HepG2 (cell line): ENCODE measurements around the gene SUDS3. TPM values are rescaled to one million over a fixed set of nuclear protein-coding genes. Genes with fewer than 3 reads are reported as not detected.

ENCODE experiments used
- AKAP8 ChIP-seq: sonication (generic); formaldehyde crosslinking; IDR thresholded peaks from 2 replicates; pipeline ENCODE4 v1.5.1; 2020; ENCODE audit warnings: mild to moderate bottlenecking, missing genetic modification reagents
- CREM ChIP-seq, 2 experiments: sonication (generic) in 1 of 2; formaldehyde crosslinking in 1 of 2; IDR thresholded peaks; 2 replicates each; pipeline versions ENCODE4 v1.4.0 to v1.6.1; 2016 to 2020; ENCODE audit warnings: antibody characterized with exemption in 1 of 2, mild to moderate bottlenecking in 1 of 2, missing genetic modification reagents in 1 of 2
- ETV6 ChIP-seq: sonication (generic); formaldehyde crosslinking; conservative IDR thresholded peaks from 2 replicates; pipeline ENCODE4 v1.4.0; 2020; ENCODE audit warnings: missing genetic modification reagents
- HDAC1 ChIP-seq: sonication (generic); formaldehyde crosslinking; IDR thresholded peaks from 2 replicates; pipeline ENCODE4 v1.5.1; 2020; ENCODE audit warnings: mild to moderate bottlenecking, missing genetic modification reagents
- HOXA3 ChIP-seq: sonication (generic); formaldehyde crosslinking; IDR thresholded peaks from 2 replicates; pipeline ENCODE4 v1.5.0; 2020; ENCODE audit warnings: missing genetic modification reagents
- JUNB ChIP-seq: sonication (generic); formaldehyde crosslinking; IDR thresholded peaks from 2 replicates; pipeline ENCODE4 v1.8.0; 2022; ENCODE audit warnings: missing genetic modification reagents, mild to moderate bottlenecking, borderline replicate concordance
- MED8 ChIP-seq: sonication (generic); formaldehyde crosslinking; IDR thresholded peaks from 2 replicates; pipeline ENCODE4 v1.8.1; 2023; ENCODE audit warnings: mild to moderate bottlenecking, missing genetic modification reagents; ENCODE audit not compliant: insufficient replicate concordance
- PHF5A ChIP-seq: IDR thresholded peaks from one replicate; pipeline ENCODE4 v1.6.1; 2018; ENCODE audit warnings: low read depth, missing genetic modification reagents; ENCODE audit not compliant: unreplicated experiment
- POLR2A ChIP-seq, 2 experiments: IDR thresholded peaks; 2 replicates each; pipeline ENCODE4 v1.6.1; 2011; ENCODE audit warnings: low read depth in 2 of 2, low read length in 2 of 2, mild to moderate bottlenecking in 1 of 2, moderate library complexity in 1 of 2; ENCODE audit not compliant: insufficient read depth in 1 of 2
- PPARG ChIP-seq: conservative IDR thresholded peaks from 2 replicates; pipeline ENCODE4 v1.6.1; 2016; ENCODE audit warnings: missing biosample characterization, missing genetic modification reagents
- PRPF4 ChIP-seq: fragments of 200-400 bp; formaldehyde crosslinking; IDR thresholded peaks from 2 replicates; pipeline ENCODE4 v1.6.1; 2016; ENCODE audit warnings: low read length, low read depth; ENCODE audit not compliant: poor library complexity, severe bottlenecking
- RARA ChIP-seq: IDR thresholded peaks from 2 replicates; pipeline ENCODE4 v1.6.1; 2016; ENCODE audit warnings: missing genetic modification reagents, missing compliant biosample characterization
- RXRB ChIP-seq: IDR thresholded peaks from 2 replicates; pipeline ENCODE4 v1.6.1; 2016; ENCODE audit warnings: borderline replicate concordance, missing genetic modification reagents, missing compliant biosample characterization
- SOX5 ChIP-seq: IDR thresholded peaks from 2 replicates; pipeline ENCODE4 v1.6.1; 2016; ENCODE audit warnings: borderline replicate concordance
- SRF ChIP-seq: IDR thresholded peaks from 2 replicates; pipeline ENCODE4 v1.6.1; 2011; ENCODE audit warnings: mild to moderate bottlenecking, low read depth, low read length, moderate library complexity
- YEATS2 ChIP-seq: sonication (generic); formaldehyde crosslinking; IDR thresholded peaks from 2 replicates; pipeline ENCODE4 v1.4.0; 2020; ENCODE audit warnings: missing genetic modification reagents, borderline replicate concordance
- ZNF557 ChIP-seq: sonication (generic); formaldehyde crosslinking; IDR thresholded peaks from 2 replicates; pipeline ENCODE4 v1.4.0; 2020; ENCODE audit warnings: missing genetic modification reagents
- ZNF709 ChIP-seq: sonication (generic); formaldehyde crosslinking; IDR thresholded peaks from 2 replicates; pipeline ENCODE4 v1.5.0; 2020; ENCODE audit warnings: mild to moderate bottlenecking, missing genetic modification reagents
- ZNF724P ChIP-seq: sonication (generic); formaldehyde crosslinking; IDR thresholded peaks from 2 replicates; pipeline ENCODE4 v1.8.0; 2022; ENCODE audit warnings: missing genetic modification reagents, borderline replicate concordance
- polyA plus RNA-seq, 8 experiments: library from polyadenylated mRNA; depleted of rRNA in 3 of 8; stranded (reverse) in 7 of 8; unstranded in 1 of 8; fragments of >200 nt; fragmentation: Illumina TruSeq in 4 of 8; extraction: Trizol in 4 of 8; gene quantifications; 2 replicates each; pipeline versions ENCODE4 v1.2.1 to v1.2.3, GENCODE V29; 2011 to 2016; ENCODE audit warnings: low read depth in 4 of 8, missing spikeins in 1 of 8, mixed read lengths in 1 of 8; ENCODE audit not compliant: insufficient read depth in 1 of 8
- total RNA-seq, 5 experiments: library from RNA; depleted of rRNA; stranded (reverse); fragments of >200 nt; fragmentation: Illumina TruSeq; extraction: Trizol; gene quantifications; 2 replicates each; pipeline ENCODE4 v1.2.3, GENCODE V29; 2016; ENCODE audit warnings: low read depth in 1 of 5
- TF ChIP-seq, protein P1 (sequence below): sonication (generic); formaldehyde crosslinking; IDR thresholded peaks from 2 replicates; pipeline ENCODE4 v1.4.0; 2020; ENCODE audit warnings: missing genetic modification reagents
- TF ChIP-seq, protein P2 (sequence below): sonication (generic); formaldehyde crosslinking; IDR thresholded peaks from 2 replicates; pipeline ENCODE4 v1.5.1; 2020; ENCODE audit warnings: missing genetic modification reagents, mild to moderate bottlenecking, borderline replicate concordance
- TF ChIP-seq, protein P3 (sequence below): sonication (generic); formaldehyde crosslinking; IDR thresholded peaks from 2 replicates; pipeline ENCODE4 v1.8.0; 2022; ENCODE audit warnings: mild to moderate bottlenecking, missing genetic modification reagents, moderate library complexity

The SUDS3 gene
- total and polyA plus RNA-seq, 2 of the 13 experiments (the other 11 are each of a cell fraction or from before 2014, with no cell fraction given): 20.2 to 33.1 TPM

DNA sequence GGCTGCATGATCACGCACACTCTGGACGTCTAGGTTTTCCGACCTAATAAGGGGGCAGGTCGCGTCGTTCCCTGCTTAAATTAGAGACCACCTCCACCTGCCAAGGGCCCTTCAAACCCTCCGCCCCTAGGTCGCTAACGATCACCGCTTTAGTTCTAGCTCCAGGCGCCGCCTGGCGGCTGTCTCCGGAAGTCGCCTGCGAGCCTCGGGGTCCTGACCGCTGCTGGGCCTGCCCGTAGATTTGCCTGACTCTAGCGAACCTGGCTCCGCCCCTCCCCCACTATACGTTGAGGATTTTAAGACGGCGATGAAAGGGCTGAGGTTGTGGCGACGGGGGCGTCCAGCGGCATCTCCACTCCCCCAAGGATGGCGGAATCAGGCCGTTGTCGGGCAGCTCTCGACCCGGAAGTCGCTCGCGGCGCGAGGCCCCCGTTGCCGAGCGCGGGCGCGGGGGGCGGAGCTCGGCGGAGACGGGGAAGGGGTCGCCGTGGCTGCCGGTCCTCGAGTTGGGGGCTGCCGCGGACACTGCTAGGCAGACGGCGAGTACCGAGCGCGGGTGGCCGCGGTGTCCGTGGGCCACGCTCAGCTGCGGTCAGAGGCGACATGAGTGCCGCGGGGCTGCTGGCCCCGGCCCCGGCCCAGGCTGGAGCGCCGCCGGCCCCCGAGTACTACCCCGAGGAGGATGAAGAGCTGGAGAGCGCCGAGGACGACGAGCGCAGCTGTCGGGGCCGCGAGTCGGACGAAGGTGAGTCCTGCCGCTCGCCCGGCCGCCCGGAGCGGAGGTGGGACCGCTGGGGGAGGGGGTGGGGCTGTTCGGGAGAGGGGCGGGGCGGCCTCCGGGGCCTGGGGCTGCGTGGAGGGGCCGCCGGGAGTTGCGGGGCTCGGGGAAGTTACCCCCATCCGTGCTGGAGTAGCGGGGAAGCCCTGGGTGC lies at the start of gene SUDS3 (continued):
- TF ChIP-seq AKAP8 (no peak), PHF5A (CRISPR knock-in tag) (peak; percentile 88), PRPF4 (no peak), MED8 (CRISPR knock-in tag) (no peak), RXRB (CRISPR knock-in tag) (peak; percentile 29; the same call in 1 of the 2 replicates), RARA (CRISPR knock-in tag) (0 out of 2 replicates have a peak, but pooled peaks have one; percentile 13), JUNB (no peak), ETV6 (CRISPR knock-in tag) (0 out of 2 replicates have a peak, but pooled peaks have one; percentile 39), ZNF557 (no peak), HDAC1 (peak; percentile 71), SRF (no peak), YEATS2 (CRISPR knock-in tag) (peak; percentile 75; the same call in 1 of the 2 replicates), POLR2A (IDR thresholded peaks at IDR 0.05; ENCODE audit: insufficient read depth in 1 of 2, low read depth in 2 of 2, low read length in 2 of 2) (peak in 1 of 2 experiments; percentile 64; a peak in 2 of 4 replicates), ZNF709 (CRISPR knock-in tag) (peak; percentile 72; the same call in 1 of the 2 replicates), HOXA3 (CRISPR knock-in tag) (peak; percentile 35; the same call in 1 of the 2 replicates), ZNF724P (CRISPR knock-in tag) (no peak), CREM (IDR thresholded peaks at IDR 0.05) (no peak), CREM (CRISPR knock-in tag; IDR thresholded peaks at IDR 0.05) (no peak), SOX5 (peak; percentile 31; the same call in 1 of the 2 replicates), PPARG (CRISPR knock-in tag) (no peak; the same call in 1 of the 2 replicates)
- TF ChIP-seq, protein P1, sequence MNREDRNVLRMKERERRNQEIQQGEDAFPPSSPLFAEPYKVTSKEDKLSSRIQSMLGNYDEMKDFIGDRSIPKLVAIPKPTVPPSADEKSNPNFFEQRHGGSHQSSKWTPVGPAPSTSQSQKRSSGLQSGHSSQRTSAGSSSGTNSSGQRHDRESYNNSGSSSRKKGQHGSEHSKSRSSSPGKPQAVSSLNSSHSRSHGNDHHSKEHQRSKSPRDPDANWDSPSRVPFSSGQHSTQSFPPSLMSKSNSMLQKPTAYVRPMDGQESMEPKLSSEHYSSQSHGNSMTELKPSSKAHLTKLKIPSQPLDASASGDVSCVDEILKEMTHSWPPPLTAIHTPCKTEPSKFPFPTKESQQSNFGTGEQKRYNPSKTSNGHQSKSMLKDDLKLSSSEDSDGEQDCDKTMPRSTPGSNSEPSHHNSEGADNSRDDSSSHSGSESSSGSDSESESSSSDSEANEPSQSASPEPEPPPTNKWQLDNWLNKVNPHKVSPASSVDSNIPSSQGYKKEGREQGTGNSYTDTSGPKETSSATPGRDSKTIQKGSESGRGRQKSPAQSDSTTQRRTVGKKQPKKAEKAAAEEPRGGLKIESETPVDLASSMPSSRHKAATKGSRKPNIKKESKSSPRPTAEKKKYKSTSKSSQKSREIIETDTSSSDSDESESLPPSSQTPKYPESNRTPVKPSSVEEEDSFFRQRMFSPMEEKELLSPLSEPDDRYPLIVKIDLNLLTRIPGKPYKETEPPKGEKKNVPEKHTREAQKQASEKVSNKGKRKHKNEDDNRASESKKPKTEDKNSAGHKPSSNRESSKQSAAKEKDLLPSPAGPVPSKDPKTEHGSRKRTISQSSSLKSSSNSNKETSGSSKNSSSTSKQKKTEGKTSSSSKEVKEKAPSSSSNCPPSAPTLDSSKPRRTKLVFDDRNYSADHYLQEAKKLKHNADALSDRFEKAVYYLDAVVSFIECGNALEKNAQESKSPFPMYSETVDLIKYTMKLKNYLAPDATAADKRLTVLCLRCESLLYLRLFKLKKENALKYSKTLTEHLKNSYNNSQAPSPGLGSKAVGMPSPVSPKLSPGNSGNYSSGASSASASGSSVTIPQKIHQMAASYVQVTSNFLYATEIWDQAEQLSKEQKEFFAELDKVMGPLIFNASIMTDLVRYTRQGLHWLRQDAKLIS (CRISPR knock-in tag): no peak
- TF ChIP-seq, protein P2, sequence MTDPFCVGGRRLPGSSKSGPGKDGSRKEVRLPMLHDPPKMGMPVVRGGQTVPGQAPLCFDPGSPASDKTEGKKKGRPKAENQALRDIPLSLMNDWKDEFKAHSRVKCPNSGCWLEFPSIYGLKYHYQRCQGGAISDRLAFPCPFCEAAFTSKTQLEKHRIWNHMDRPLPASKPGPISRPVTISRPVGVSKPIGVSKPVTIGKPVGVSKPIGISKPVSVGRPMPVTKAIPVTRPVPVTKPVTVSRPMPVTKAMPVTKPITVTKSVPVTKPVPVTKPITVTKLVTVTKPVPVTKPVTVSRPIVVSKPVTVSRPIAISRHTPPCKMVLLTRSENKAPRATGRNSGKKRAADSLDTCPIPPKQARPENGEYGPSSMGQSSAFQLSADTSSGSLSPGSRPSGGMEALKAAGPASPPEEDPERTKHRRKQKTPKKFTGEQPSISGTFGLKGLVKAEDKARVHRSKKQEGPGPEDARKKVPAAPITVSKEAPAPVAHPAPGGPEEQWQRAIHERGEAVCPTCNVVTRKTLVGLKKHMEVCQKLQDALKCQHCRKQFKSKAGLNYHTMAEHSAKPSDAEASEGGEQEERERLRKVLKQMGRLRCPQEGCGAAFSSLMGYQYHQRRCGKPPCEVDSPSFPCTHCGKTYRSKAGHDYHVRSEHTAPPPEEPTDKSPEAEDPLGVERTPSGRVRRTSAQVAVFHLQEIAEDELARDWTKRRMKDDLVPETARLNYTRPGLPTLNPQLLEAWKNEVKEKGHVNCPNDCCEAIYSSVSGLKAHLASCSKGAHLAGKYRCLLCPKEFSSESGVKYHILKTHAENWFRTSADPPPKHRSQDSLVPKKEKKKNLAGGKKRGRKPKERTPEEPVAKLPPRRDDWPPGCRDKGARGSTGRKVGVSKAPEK (CRISPR knock-in tag): no peak
- TF ChIP-seq, protein P3, sequence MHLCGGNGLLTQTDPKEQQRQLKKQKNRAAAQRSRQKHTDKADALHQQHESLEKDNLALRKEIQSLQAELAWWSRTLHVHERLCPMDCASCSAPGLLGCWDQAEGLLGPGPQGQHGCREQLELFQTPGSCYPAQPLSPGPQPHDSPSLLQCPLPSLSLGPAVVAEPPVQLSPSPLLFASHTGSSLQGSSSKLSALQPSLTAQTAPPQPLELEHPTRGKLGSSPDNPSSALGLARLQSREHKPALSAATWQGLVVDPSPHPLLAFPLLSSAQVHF (CRISPR knock-in tag): peak; percentile 60; the same call in 1 of the 2 replicates
